A549 (cell line): ENCODE data around the gene CTSF.

Experiments used
- CTCF ChIP-seq: fragments of >200 bp; sonication (Bioruptor Twin); formaldehyde crosslinking; IDR thresholded peaks from 3 replicates; pipeline ENCODE4 v1.5.1; 2016
- RNF2 ChIP-seq: fragments of 200-600 bp; sonication (generic); IDR thresholded peaks from 2 replicates; pipeline ENCODE4 v1.6.1; 2016; ENCODE audit warnings: low read depth, mild to moderate bottlenecking, antibody characterized with exemption, moderate library complexity, borderline replicate concordance

GRCh38 chr11:66543263-66544107 is 24.9 kb downstream of the CTSF start:
- TF ChIP-seq CTCF (no peak), RNF2 (no peak)
